DMS153 treated with DMSO at 0.1 percent for 48 hours (cell line): Measurements from ENCODE around the gene ASZ1.

Experiments used
- DNase-seq: peaks from one replicate; lab custom pipeline; 2025; ENCODE audit not compliant: unreplicated experiment; lab: John Stamatoyannopoulos, UW

The ASZ1 gene

GRCh38 chr7:117347480-117347879, 79.8 kb downstream of the ASZ1 start:
- DNase-seq: no peak

- DNase-seq: no peak
Measured at GRCh38 chr7:117346161-117346560, 81.1 kb downstream of the ASZ1 start.

GRCh38 chr7:117338020-117338419, 89.3 kb downstream of the ASZ1 start:
- no peak for DNase-seq

- DNase-seq: no peak
Measured at GRCh38 chr7:117333168-117333567, 94.1 kb downstream of the ASZ1 start.

- DNase-seq: no peak
Measured at GRCh38 chr7:117332031-117332430, 95.3 kb downstream of the ASZ1 start.

- no peak for DNase-seq
Measured at GRCh38 chr7:117325836-117326235, 101.5 kb downstream of the ASZ1 start.

GRCh38 chr7:117324960-117325359, 102.3 kb downstream of the ASZ1 start:
- no peak for DNase-seq

- peak; percentile 43 for DNase-seq
Measured at GRCh38 chr7:117323851-117324711, 103.2 kb downstream of the ASZ1 start.

GRCh38 chr7:117323305-117323850, 103.9 kb downstream of the ASZ1 start:
- DNase-seq: no peak

- DNase-seq: no peak
Measured at GRCh38 chr7:117322741-117323304, 104.5 kb downstream of the ASZ1 start, which contains the start of gene WNT2. Gene WNT2 (minus strand): TSS chr7:117323058. CDS start chr7:117322989, 69 bp downstream.

GRCh38 chr7:117320523-117320922, 106.8 kb downstream of the ASZ1 start:
- DNase-seq: no peak

- DNase-seq: no peak
Measured at GRCh38 chr7:117319181-117319580, 108.1 kb downstream of the ASZ1 start.

GRCh38 chr7:117313582-117313981, 113.7 kb downstream of the ASZ1 start:
- no peak for DNase-seq
